ENCODE data around the gene CMTR1. TPM values are rescaled to one million over a fixed set of nuclear protein-coding genes. Genes with fewer than 3 reads are reported as not detected.
"Not testable (repeated sequence)": the region's sequence is repeated elsewhere in the genome, so short reads cannot be mapped to it uniquely, and the experiment has no call there.

The CMTR1 gene
- total RNA-seq, 1 experiment from 2014 or later, result 45.0 TPM

GRCh38 chr6:37435373-37435772 is 2.4 kb downstream of the CMTR1 start:
- DNase-seq (ENCODE audit: low read depth), result no peak

- no peak for DNase-seq (ENCODE audit: low read depth)
These were observed 2.8 kb downstream of the CMTR1 start for GRCh38 chr6:37435816-37436215.

GRCh38 chr6:37438930-37439329 is 5.9 kb downstream of the CMTR1 start:
- no peak for DNase-seq (ENCODE audit: low read depth)

- no peak for DNase-seq (ENCODE audit: low read depth)
These were observed 8.6 kb downstream of the CMTR1 start for GRCh38 chr6:37441651-37442050.

- no peak for DNase-seq (ENCODE audit: low read depth)
These were observed 9.6 kb downstream of the CMTR1 start for GRCh38 chr6:37442416-37443215.

GRCh38 chr6:37443216-37443542 is 10.2 kb downstream of the CMTR1 start:
- DNase-seq (ENCODE audit: low read depth), result not testable (repeated sequence)

GRCh38 chr6:37449984-37450383 is 17.0 kb downstream of the CMTR1 start:
- no peak for DNase-seq (ENCODE audit: low read depth)

- no peak for DNase-seq (ENCODE audit: low read depth)
These were observed 18.6 kb downstream of the CMTR1 start for GRCh38 chr6:37451441-37452193.

- no peak for DNase-seq (ENCODE audit: low read depth)
These were observed 19.5 kb downstream of the CMTR1 start for GRCh38 chr6:37452522-37452921.

GRCh38 chr6:37454420-37455140 is 21.6 kb downstream of the CMTR1 start:
- peak; percentile 39 for DNase-seq (ENCODE audit: low read depth)

- DNase-seq (ENCODE audit: low read depth), result peak; percentile 76
These were observed 23.1 kb downstream of the CMTR1 start for GRCh38 chr6:37456126-37456525.

- DNase-seq (ENCODE audit: low read depth), result peak; percentile 80
These were observed 24.0 kb downstream of the CMTR1 start for GRCh38 chr6:37456816-37457560.

- DNase-seq (ENCODE audit: low read depth), result peak; percentile 25
These were observed 27.2 kb downstream of the CMTR1 start for GRCh38 chr6:37459981-37460800.

GRCh38 chr6:37460805-37461204 is 27.8 kb downstream of the CMTR1 start:
- no peak for DNase-seq (ENCODE audit: low read depth)

- no peak for DNase-seq (ENCODE audit: low read depth)
These were observed 30.1 kb downstream of the CMTR1 start for GRCh38 chr6:37463110-37463509.

GRCh38 chr6:37467718-37468117 is 34.7 kb downstream of the CMTR1 start:
- DNase-seq (ENCODE audit: low read depth), result no peak

- DNase-seq (ENCODE audit: low read depth), result peak; percentile 83
These were observed 40.5 kb downstream of the CMTR1 start for GRCh38 chr6:37473364-37474095.

GRCh38 chr6:37474316-37474715 is 41.3 kb downstream of the CMTR1 start:
- no peak for DNase-seq (ENCODE audit: low read depth)

- no peak for DNase-seq (ENCODE audit: low read depth)
These were observed 44.2 kb downstream of the CMTR1 start for GRCh38 chr6:37477191-37477590.
